ENCODE results near the gene ZFHX3. TPM values are rescaled to one million over a fixed set of nuclear protein-coding genes. Genes with fewer than 3 reads are reported as not detected.

Gene ZFHX3
- total RNA-seq, 2 donors from 2014 or later, result 0.79 to 2.2 TPM

GRCh38 chr16:72846594-72846993, 201.3 kb downstream of the ZFHX3 start:
- H3K4me3 ChIP-seq (ENCODE audit: low read length), result no peak overlapping the region
- no peaks in the 10 kb centered on the region for H3K36me3 ChIP-seq (ENCODE audit: control insufficient read depth, insufficient read depth, low read length)
- Mint-ChIP-seq H3K36me3 (ENCODE audit: low read depth) (no peaks in the 10 kb centered on the region), H3K27me3 (ENCODE audit: insufficient read depth) (peaks cover 7% of the 10 kb centered on the region), H3K27ac (no peak overlapping the region), H3K4me3 (no peak overlapping the region), H3K4me1 (peaks cover 12% of the 10 kb centered on the region), H3K9me3 (no peaks in the 10 kb centered on the region)
- TF ChIP-seq, protein P1, sequence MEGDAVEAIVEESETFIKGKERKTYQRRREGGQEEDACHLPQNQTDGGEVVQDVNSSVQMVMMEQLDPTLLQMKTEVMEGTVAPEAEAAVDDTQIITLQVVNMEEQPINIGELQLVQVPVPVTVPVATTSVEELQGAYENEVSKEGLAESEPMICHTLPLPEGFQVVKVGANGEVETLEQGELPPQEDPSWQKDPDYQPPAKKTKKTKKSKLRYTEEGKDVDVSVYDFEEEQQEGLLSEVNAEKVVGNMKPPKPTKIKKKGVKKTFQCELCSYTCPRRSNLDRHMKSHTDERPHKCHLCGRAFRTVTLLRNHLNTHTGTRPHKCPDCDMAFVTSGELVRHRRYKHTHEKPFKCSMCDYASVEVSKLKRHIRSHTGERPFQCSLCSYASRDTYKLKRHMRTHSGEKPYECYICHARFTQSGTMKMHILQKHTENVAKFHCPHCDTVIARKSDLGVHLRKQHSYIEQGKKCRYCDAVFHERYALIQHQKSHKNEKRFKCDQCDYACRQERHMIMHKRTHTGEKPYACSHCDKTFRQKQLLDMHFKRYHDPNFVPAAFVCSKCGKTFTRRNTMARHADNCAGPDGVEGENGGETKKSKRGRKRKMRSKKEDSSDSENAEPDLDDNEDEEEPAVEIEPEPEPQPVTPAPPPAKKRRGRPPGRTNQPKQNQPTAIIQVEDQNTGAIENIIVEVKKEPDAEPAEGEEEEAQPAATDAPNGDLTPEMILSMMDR (conservative IDR thresholded peaks at IDR 0.05), result no peak
- H3K9ac ChIP-seq (ENCODE audit: extremely low read depth, low read length, poor library complexity, severe bottlenecking), result no peak overlapping the region
- no peaks in the 10 kb centered on the region for H3K27me3 ChIP-seq (ENCODE audit: control insufficient read depth, insufficient read depth, low read length, poor library complexity, severe bottlenecking)
- H3K9me3 ChIP-seq (ENCODE audit: control insufficient read depth, low read length), result no peaks in the 10 kb centered on the region
- WGBS, 2 experiments (ENCODE audit: insufficient coverage in 1 of 2, insufficient read length in 1 of 2), result 91 to 97% methylated on average over 8 of the region's 8 CpGs
- no peak overlapping the region for H3K27ac ChIP-seq (ENCODE audit: low read depth, low read length)
- DNase-seq, result no peak
- H3K4me1 ChIP-seq (ENCODE audit: control insufficient read depth, insufficient read depth, low read length), result peaks cover 2% of the 10 kb centered on the region

DNA sequence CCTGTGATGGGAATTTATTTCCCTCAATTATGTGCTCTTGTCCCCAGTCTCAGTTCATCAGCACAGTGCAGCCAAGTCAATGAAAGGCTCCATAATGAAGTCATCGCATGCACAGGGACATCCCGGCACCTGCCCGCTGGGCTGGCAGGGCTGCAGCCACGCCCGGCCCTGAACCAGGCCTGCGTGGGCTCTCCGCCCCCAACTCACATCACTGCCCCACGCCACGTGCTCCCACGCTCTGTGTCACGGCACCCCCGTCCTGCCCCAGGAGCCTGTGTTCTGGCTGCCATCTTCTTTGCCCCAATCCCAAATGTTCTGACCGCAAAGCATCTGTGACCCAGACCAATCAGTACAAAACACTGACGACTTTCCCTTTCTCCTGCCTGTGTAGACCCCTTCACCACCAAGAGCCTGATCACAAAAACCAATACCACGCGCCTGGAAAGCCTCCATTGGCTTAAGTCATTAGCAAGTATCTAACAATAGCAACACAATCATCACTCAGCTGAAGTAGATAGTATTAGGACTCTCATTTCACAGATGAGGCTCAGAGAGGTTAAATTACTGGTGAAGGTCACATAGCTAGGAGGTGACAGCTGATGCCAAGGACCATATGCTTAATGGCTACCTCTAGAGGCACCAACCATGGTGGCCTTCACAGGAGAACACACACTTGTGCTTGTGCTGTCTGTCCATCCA, 202.5 kb downstream of the ZFHX3 start:
- H3K9ac ChIP-seq (ENCODE audit: extremely low read depth, low read length, poor library complexity, severe bottlenecking), result no peak overlapping the region
- 96 to 99% methylated on average over 10 to 16 of the region's 16 CpGs for WGBS, 2 experiments (ENCODE audit: insufficient coverage in 1 of 2, insufficient read length in 1 of 2)
- DNase-seq, result no peak
- no peaks in the 10 kb centered on the region for H3K27me3 ChIP-seq (ENCODE audit: control insufficient read depth, insufficient read depth, low read length, poor library complexity, severe bottlenecking)
- no peaks in the 10 kb centered on the region for H3K9me3 Mint-ChIP-seq
- H3K27ac Mint-ChIP-seq, result no peak overlapping the region
- H3K4me3 ChIP-seq (ENCODE audit: low read length), result no peak overlapping the region
- H3K4me1 Mint-ChIP-seq, result peaks cover 19% of the 10 kb centered on the region
- no peaks in the 10 kb centered on the region for H3K36me3 Mint-ChIP-seq (ENCODE audit: low read depth)
- H3K4me1 ChIP-seq (ENCODE audit: control insufficient read depth, insufficient read depth, low read length), result peaks cover 10% of the 10 kb centered on the region
- H3K36me3 ChIP-seq (ENCODE audit: control insufficient read depth, insufficient read depth, low read length), result no peaks in the 10 kb centered on the region
- H3K4me3 Mint-ChIP-seq, result no peak overlapping the region
- no peaks in the 10 kb centered on the region for H3K9me3 ChIP-seq (ENCODE audit: control insufficient read depth, low read length)
- TF ChIP-seq, protein P1 (conservative IDR thresholded peaks at IDR 0.05), result no peak
- H3K27ac ChIP-seq (ENCODE audit: low read depth, low read length), result no peak overlapping the region
- H3K27me3 Mint-ChIP-seq (ENCODE audit: insufficient read depth), result peaks cover 7% of the 10 kb centered on the region

DNA sequence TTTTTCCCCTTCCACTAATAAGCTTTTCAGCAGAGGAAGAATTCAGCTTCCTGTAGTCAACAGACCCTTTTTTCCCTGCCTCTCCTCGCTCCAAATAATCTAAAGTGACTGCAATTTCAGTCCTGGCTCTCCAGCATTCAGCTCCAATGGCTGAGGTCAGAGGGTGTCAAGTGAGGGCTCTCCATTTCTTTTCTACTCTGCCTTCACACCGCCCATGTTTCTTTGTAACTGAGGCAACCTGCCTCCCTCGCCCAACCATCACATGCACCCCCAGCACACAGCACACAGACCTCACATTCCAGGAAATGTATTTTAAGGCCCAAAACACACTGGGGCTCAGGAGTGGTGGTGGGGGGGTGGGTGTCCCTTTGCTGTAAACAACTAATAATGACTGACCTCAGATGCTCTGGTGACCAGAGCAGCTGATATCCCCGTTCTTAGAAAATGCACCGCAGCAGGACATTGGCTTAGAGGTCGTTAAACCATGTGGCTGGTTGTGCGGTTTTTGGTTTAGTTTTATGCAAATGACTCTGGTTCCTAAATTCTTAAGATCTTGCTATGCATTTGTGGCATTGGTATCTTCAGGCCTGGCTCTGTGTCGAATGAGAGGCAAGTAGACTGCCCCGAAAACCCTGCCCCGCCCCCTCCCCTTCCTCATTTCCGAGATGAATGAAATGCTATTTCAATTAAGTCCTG, 203.6 kb downstream of the ZFHX3 start:
- Mint-ChIP-seq H3K4me1 (peaks cover 19% of the 10 kb centered on the region), H3K4me3 (no peak overlapping the region), H3K27me3 (ENCODE audit: insufficient read depth) (peaks cover 10% of the 10 kb centered on the region), H3K36me3 (ENCODE audit: low read depth) (no peaks in the 10 kb centered on the region), H3K27ac (no peak overlapping the region), H3K9me3 (no peaks in the 10 kb centered on the region)
- H3K27me3 ChIP-seq (ENCODE audit: control insufficient read depth, insufficient read depth, low read length, poor library complexity, severe bottlenecking), result no peaks in the 10 kb centered on the region
- H3K4me1 ChIP-seq (ENCODE audit: control insufficient read depth, insufficient read depth, low read length), result peaks cover 10% of the 10 kb centered on the region
- H3K36me3 ChIP-seq (ENCODE audit: control insufficient read depth, insufficient read depth, low read length), result no peaks in the 10 kb centered on the region
- WGBS, 2 experiments (ENCODE audit: insufficient coverage in 1 of 2, insufficient read length in 1 of 2), result 86 to 90% methylated on average over 7 to 11 of the region's 11 CpGs
- H3K4me3 ChIP-seq (ENCODE audit: low read length), result no peak overlapping the region
- DNase-seq, result no peak
- H3K27ac ChIP-seq (ENCODE audit: low read depth, low read length), result peak overlapping the region; percentile 84
- no peak overlapping the region for H3K9ac ChIP-seq (ENCODE audit: extremely low read depth, low read length, poor library complexity, severe bottlenecking)
- TF ChIP-seq, protein P1 (conservative IDR thresholded peaks at IDR 0.05), result no peak
- no peaks in the 10 kb centered on the region for H3K9me3 ChIP-seq (ENCODE audit: control insufficient read depth, low read length)
